RKO (cell line): Measurements from ENCODE around the gene STRADB.
"Not testable (repeated sequence)": the region's sequence is repeated elsewhere in the genome, so short reads cannot be mapped to it uniquely, and the experiment has no call there.

Experiments used
- DNase-seq: peaks from one replicate; pipeline ENCODE4 v3.0.0-alpha.2; 2016; ENCODE audit warnings: low spot score

The STRADB gene

DNA sequence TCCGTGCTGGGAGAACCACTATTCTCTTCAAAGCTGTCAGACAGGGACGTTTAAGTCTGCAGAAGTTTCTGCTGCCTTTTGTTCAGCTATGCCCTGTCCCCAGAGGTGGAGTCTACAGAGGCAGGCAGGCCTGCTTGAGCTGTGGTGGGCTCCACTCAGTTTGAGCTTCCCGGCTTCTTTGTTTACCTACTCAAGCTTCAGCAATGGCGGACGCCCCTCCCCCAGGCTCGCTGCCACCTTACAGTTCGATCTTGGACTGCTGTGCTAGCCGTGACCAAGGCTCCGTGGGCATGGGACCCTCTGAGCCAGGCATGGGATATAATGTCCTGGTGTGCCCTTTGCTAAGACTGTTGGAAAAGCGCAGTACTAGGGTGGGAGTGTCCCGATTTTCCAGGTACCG, 21.2 kb upstream of the STRADB start:
- not testable (repeated sequence) for DNase-seq

DNA sequence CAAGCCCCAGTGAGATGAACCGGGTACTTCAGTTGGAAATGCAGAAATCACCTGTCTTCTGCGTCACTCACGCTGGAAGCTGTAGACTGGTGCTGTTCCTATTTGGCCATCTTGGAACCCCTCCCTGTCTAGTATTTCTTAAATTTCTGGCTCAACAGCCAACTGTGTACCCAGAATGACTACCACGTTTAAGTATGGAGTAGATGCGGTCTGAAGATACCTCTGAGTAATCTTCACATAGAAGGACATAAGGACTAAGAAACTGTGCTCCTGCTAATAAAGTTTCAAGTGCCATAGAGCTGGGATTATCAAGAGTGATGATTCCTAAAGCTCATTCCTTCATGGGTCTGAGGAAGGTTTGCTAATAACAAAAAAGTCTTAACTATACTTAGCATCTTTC, 20.7 kb upstream of the STRADB start:
- DNase-seq, result no peak

DNA sequence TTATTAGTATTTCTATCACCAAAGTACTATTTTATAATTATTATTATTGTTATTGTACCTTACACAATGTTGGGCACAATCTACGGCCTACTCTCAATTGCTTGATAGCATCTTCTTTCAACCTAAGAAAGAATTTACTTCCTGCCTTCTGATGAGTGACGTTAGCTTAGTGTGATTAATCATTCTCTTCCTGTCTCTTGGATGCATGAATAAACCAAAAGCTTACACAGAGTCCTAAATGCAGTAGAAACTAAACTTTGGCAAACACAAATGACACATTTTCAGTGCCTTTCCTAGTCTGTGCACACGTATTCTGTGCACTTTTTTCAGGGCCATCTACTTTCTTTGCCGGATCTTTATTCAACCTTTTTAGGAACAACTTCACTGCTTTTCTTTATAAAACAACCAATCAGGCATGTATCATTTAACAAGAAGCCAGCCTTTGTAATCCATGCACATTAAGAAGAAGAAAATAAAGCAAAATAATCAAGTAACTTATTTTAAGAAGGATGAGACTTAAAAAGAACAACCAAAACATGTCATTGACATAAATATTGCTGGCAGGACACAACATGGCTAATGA, 19.4 kb upstream of the STRADB start:
- DNase-seq, result peak; percentile 88

DNA sequence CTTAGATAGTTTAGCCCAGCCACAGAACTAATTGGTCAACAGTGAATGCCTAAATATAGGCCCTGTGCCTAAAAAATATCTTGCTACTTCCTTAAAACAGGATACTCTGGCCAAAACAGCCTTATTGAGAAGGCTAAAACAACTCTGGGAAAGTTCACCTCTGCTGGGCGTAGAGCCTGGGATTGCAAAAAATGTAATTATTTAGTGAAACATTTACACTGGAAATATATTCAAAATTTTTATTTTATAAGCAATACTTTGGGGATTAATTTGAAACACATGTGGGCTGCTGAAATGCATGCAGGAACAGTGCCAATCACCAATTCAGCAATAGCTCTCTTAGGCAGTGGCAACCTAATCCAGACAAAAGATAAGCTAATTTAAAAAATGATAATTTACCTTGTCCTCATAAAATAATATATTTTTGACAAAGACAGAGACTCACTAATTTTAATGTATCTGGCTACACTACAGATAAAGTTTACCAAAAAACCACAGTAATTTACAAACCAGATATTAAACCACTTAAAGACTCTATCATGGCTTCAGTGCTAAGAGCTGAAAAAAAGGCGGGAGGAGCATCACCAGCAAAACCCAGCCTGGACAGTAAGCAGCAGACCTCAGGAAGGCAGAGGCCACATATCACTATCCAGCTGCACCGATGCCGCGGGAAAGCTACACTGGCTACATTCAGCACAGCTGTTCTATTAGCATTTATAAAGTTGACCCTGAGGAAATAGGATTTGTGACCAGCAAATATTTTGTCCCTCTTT, 18.7 kb upstream of the STRADB start:
- DNase-seq, result no peak

DNA sequence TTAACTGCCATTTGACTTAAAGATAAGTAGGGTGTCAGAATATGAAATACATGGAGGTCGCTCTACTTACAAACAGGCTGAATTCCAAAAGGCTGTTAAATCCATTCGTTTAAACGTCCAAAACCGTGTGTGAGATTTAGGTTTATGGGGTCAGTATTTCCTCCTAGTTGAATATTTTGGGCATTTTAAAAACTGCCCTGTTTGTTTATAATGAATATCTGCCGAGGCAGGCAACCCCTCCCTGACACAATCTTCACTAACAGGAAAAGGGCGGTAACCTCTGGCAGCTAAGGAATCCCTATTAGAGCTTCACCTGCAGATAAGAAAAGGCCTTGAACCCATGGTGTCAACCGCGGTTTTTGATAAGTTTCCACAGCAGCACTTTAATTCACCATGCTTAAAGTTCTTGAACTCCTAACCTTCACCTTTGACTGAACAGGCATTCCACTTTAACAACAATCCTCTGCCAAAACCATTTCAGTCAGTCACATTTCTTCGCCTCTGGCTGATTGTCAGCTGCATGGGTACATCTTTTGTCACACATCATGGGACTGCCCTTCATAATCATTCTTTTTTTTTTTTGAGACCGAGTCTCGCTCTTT, 18.0 kb upstream of the STRADB start:
- DNase-seq, result no peak

DNA sequence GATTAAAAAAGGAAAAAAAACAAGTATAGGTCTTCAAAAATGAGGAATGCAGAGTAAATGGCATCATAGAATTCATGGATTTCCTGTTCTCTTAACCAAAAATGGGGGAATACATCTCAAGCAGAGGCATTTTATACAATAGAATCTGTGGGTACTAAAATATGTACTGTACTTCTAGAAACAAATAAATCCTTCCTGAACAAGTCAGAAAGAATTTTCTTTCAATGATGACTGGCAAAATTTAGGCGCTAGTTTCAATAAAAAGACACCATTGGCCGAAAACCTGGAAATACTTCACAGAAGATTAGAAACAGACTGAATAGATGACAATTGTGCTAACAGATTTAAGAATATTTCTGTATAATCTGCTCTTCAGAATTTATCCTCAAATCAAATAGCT, 15.4 kb upstream of the STRADB start:
- DNase-seq, result no peak

DNA sequence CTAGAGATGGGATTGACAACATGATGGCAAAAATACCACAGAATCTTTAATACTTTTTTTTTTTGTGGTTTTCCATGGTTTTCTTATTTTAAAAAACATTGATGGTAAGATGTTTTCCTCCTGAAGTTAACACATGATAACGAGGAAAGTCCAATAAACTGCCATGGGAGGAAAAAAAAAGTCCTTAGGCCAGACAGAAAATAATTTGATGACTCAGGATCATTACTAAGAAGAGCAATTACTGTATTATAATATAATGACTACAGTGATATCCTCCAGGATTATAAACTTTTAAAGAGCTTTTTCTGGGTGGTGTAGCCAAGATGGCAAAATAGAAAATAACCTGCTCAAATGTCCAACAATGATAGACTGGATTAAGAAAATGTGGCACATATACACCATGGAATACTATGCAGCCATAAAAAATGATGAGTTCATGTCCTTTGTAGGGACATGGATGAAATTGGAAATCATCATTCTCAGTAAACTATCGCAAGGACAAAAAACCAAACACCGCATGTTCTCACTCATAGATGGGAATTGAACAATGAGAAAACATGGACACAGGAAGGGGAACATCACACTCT, 12.1 kb upstream of the STRADB start:
- DNase-seq, result not testable (repeated sequence)

DNA sequence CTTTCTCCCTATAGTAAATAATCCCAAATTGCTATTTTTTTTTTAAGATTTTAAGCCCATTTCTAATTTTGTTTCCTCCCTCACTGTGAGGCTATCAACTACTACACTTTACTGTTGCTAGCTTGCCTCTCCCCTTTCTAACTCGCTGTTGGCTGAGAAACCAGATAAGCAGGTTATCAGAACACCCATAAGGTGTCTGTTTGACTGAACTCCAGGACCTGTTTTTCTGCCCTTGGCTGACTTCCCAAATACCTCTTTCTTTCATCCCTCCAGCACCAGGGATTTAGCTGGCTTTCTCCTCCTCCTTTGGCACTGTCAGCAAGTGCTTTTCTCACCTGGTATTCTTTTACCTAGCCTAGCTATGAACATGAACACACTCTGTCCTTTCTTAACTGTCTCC, 11.4 kb upstream of the STRADB start:
- no peak for DNase-seq

DNA sequence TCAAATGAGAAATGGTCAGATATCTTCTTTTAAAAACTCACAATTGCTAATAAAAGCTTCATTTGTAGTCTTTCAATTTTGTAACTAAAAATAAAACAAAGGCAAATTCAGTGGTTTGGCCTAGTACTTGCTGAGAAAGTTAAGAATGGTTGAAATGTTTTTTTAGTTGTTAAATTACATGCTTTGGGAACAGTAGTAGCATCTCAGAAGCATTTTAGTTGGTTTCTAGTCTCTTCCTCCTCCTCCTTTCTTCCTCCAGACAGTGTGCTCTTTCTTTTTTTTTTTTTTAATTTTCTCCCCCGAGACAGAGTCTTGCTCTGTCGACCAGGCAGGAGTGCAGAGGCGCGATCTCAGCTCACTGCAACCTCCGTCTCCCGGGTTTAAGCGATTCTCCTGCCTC, 10.1 kb upstream of the STRADB start:
- DNase-seq, result no peak

DNA sequence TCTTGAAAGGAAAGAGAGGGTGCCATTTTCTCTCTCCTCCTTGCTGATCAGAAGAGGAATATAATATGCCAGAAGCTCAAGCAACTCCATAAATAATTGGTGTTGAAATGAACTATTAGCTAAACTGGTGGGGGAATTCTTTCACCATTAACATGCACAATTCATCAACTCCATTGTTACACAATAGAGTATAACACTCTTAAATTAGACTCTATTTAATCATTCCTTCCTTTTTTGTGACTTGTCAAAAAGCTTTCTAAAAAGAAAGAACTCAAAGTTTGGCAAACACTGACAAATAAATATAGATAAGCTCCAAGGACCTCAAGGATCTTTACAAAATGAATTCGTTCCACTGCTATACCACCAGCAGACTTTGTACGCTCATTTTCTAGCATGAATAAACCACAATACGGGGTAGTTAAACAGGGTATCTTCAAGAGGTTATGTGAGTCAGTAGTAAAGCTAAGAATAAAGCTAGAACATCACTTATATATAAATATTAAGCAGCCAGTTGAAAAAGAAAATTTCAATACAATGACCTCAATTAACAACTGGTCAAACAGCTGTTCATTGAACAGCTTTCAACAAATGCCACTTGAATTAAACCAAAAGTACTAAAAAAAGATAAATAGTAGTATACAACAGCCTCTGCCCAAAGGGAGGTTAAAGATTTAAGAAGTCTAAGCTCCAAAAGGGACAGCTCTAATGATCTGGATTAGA, 6.6 kb upstream of the STRADB start:
- DNase-seq, result no peak

DNA sequence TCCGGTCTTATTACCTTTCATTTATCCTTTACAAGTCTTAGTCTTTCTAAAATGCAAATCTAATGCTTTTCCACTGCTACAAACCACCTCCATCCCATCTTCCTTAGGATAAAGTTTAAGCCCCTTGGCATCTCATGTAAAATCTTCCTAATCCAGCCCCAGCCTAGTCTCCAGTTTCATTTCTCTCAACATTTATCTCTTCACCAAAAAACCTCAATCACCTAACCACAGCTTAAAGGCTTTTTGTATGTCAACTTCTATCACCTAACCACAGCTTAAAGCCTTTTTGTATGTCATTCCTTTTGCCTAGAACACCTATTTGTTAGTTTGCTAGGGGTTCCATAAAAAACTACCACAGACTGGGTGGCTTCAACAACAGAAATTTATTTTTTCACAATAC, 4.5 kb upstream of the STRADB start:
- DNase-seq, result no peak

DNA sequence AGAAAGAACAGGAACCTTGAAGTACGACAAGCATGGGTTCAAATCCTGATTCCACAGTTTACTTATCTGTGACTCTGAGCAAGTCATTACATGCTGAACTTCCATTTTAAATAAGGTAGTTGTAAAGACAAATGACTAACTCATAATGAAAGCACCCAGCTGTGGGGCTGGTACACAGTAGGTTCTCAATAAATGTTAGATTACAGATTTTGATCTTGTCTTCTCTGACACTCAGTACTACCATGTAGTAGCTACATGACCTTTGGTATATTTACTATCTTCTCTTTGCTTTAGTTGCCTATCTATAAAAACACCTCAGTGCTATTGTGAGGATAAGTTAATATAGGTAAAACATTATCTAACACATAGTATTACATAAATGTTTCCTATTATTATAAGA, 3.5 kb upstream of the STRADB start:
- no peak for DNase-seq

DNA sequence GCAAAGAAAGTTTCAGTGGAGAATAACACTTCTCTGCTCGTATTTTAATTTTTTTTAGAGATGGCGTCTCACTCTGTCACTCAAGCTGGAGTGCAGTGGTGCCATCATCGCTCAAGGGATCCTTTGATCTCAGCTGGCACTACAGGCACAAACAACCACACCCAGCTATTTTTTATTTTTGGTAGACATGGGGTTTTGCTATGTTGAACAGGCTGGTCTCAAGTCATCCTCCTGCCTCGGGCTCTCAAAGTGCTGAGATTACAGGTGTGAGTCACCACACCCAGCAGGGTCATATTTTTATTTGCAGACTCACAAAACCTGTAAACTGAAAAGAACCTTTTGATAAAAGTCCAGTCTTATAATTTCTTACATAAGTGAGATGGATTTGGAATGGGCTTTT, 2.8 kb upstream of the STRADB start:
- no peak for DNase-seq

DNA sequence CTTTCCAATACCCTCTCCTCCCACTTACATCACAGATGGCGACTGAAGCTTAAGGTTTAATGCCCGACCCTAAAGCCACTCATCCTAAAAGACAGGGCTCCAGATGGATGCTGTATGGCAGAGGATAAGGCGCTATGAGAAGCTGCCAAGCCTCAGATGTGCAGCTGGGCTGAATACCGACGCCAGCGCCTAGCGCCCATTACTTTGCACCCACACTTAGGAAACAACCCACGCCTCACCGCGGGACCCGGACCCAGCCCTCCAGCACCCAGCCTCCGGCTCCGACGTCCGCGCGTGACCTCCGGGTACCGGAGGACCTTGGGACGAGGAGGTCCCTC, 617 bp upstream of the STRADB start:
- peak; percentile 45 for DNase-seq

DNA sequence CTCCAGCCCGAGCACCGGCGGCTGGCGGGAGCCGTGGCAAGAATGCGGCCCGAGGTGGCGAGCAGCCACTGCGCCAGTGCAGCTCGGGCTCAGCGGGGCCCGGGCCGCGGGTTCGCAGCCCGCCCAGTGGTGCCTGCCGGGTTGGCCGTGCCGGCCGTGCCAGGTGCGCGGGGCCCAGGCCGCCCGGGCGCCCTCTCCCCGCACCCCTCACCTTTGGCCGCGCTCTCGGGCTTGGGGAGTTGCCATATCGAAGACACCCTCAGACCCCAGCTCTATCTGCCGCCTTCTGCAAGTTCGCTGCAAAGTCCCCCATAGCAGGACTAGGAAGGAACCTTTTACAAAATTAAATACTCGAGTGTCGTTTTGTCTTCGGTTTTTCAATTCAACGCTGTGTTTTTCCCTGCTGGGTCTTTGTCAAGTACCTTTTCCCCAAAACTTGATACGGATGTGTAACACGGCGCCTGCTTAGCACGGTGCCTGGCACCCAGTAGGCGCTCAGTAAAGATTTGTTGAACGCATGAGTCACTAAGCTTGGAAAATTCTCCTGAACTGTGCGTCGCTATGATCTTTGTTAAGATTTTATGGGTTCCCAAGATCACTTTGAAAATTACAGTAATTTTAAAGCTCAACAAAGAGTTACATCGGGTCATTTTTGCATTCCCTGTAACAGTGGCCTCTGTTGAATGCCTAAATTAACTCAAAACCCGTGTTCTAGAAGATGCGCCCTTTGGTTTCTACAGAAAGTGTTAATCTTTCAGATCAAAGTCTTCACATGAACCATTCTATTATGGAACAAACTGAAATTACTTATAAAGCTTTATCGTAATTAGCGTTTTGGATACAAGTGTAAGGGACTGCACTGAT, 750 bp downstream of the STRADB start:
- peak; percentile 68 for DNase-seq

DNA sequence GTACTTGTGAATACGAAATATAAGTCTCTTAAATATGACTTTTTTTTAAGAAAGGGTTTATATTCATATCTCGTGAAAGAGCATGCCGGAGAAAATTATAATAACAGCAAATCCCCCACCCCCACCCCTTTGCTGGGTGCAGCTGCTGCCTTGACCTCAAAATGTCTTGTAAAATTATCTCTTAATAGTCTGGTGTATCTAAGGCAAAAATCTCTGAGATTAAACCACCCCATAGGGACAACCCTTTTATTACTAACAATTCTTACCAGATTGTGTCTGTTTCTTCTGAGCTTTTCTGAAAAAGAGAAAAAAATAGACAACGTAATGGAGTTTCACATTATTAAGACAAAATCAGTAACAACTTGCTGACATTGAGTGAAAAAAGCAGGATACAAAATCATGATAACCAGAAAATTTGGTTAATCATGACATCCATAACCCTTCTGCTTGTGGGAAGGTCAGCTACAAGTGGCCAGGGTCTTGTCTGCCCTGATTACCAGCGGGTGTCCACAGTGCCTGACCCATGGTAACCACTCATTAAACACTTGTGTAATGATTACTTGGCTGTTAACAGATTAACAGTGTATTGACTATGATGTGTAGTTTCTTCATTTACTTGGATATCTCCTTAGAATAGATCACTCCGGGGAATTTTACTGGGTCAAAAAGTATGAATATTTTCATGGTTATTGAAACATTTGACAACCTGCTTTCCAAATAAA, 1.5 kb downstream of the STRADB start:
- no peak for DNase-seq

DNA sequence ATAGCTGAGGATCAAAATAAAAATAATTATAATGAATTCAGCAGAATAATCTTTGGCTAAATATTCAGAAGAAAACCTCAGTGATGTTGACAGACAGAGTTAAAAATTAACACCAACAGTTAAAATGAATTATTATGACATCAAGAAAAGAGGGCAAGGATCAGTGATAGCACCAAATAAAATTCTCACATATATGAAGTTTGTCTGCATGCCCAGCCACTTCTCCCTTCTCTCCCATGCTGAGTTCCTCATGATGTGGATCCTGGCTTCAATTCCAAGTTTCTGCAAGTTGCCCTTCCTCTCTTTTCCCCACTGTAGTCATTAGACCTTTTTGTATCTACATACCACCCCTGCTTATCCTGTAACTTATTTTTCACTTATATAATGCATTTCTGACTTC, 6.8 kb downstream of the STRADB start:
- DNase-seq, result no peak

DNA sequence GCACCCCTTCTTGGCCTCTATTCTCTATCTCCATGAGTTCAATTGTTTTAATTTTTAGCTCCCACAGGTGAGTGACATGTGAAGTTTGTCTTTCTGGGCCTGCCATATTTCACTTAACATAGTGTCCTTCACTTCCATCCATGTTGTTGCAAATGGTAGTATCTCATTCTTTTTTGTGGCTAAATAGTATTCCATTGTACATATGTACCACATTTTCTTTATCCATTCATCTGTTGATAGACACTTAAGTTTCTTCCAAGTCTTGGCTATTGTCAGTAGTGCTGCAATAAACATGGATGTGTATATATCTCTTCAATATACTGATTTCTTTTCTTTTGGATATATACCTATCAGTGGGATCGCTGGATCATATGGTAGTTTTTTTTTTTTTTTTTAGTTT, 9.0 kb downstream of the STRADB start:
- no peak for DNase-seq

DNA sequence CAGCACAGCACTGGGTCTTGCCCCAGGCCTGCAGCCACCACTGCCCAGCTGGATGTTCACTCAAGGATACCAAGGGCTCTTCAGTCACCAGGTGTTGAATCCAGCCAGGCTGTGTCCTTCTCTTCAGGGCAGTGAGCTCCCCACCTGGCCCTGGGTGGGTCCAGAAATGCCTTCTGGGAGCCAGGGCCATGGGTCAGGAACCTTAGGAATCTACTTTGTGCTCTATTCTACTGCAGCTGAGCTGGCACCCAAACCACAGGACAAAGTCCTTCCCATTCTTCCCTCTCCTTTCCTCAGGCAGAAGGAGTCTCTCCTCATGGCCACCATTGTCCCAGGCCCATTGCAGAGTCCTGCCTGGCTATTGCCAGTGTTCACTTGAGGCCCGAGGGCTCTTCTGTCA, 13.0 kb downstream of the STRADB start:
- no peak for DNase-seq

DNA sequence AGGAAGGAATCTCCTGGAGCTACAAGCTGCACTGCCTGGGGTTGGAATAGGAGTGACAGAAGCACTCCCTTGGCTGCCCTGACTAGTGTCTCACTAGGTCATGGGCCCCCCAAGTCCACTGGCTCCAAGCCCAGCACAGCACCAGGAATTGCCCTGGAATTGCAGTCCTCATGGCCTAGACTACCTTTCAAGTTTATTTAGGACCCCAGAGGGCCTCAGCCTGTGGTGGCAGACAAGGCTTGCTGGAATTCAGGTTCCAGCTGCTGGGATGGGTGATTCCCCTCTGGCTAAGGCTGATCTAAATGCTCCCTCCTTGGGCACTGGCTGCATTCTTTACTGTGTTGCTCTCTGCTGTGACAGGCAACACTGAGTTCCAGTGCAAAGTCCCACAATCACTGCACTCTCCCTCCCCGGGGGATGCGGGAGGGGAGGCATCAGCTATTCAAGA, 14.0 kb downstream of the STRADB start:
- DNase-seq, result no peak

DNA sequence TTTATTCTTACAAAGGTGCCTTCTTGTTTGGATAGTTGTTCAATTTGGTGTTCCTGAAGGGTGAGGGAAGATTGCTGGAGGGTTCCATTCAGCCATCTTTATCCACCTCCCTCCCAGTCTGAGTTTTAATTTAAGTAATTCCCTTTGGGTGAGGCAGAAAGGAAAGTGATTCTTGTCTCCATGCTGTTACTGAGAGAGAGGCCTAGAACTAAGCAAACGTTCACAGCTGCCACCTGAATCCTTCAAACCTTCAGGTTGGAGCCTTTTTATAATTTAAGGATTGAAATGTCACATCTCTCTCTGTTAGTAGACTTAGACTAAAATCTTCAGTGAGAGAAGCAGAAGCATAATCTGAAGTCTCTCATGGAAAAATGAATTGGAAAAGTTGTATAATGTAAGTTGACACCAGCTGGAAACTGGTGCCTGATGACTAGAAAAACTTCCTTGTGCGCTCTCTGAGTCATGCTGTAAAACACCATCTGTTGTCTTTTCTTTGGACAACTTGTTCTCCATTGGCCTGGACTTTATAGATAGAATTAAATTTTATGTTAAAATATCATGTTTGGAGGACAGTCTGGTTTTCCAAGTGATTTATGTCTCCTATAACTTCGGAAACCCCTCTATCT, 14.6 kb downstream of the STRADB start:
- peak; percentile 27 for DNase-seq
